Loucy (cell line): ENCODE results near the gene SLC26A9.

Source experiments
- EZH2phosphoT487 ChIP-seq: fragments of 200-600 bp; IDR thresholded peaks from 2 replicates; pipeline ENCODE4 v1.6.1; 2018; ENCODE audit warnings: antibody characterized with exemption, mild to moderate bottlenecking, moderate library complexity, borderline replicate concordance
- TF ChIP-seq, protein P1 (sequence below): fragments of 200-600 bp; sonication (generic); conservative IDR thresholded peaks from 2 replicates; pipeline ENCODE4 v1.5.1; 2014; ENCODE audit warnings: mild to moderate bottlenecking, antibody characterized with exemption, low read length

DNA sequence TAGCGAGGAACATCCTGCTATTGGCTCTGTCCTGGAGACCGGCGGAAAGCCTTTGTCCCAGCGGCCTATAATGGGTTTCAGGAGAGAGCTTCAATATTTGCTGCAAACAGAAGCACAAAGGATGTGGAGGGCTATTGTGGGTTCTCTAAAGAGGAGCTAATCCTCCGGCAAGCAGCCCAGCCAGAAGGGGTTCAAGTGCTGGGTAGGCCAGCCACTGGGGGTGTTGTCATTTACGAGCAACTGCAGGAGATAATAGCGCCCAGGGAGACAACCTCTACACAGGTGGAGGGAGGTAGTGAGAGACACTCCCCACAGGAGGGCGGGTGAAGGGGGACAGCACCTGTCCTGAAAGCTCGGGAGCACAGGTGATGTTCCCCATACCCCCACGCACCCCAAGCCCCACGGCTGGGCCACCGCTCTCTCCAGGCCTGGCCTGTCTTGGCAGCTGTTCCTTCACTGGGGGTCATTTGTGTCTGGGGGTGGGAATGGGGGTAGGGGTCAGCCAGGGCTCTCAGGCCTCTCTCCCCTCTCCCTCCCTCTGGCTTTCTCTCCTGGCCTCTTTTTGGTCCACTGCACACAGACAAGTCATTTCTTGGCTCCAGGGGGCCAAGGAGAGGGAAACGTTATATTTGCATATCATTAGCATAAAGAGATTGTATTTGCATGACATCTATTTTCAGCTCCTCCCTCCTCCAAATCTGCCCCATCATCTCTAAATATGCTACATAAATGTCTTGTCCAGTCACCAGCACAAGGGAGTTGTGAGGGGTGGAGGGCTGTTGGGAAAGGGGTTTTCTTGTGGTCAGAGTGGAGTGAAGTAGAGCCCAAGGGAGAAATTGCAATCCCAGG lies 22.0 kb upstream of the SLC26A9 start:
- TF ChIP-seq, protein P1, sequence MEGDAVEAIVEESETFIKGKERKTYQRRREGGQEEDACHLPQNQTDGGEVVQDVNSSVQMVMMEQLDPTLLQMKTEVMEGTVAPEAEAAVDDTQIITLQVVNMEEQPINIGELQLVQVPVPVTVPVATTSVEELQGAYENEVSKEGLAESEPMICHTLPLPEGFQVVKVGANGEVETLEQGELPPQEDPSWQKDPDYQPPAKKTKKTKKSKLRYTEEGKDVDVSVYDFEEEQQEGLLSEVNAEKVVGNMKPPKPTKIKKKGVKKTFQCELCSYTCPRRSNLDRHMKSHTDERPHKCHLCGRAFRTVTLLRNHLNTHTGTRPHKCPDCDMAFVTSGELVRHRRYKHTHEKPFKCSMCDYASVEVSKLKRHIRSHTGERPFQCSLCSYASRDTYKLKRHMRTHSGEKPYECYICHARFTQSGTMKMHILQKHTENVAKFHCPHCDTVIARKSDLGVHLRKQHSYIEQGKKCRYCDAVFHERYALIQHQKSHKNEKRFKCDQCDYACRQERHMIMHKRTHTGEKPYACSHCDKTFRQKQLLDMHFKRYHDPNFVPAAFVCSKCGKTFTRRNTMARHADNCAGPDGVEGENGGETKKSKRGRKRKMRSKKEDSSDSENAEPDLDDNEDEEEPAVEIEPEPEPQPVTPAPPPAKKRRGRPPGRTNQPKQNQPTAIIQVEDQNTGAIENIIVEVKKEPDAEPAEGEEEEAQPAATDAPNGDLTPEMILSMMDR: no peak
- no peak for TF ChIP-seq EZH2phosphoT487
